ENCODE data around the gene PPM1F. TPM values are rescaled to one million over a fixed set of nuclear protein-coding genes. Genes with fewer than 3 reads are reported as not detected.

The PPM1F gene
- total RNA-seq, 2 experiments from 2014 or later, result 15.3 to 15.7 TPM

- H3K4me3 Mint-ChIP-seq, result no peak overlapping the region
- peaks cover 5% of the 10 kb centered on the region for H3K36me3 Mint-ChIP-seq (ENCODE audit: low read depth)
- CTCF ChIA-PET, result no interaction called here
- no peaks in the 10 kb centered on the region for H3K27me3 Mint-ChIP-seq (ENCODE audit: low read depth)
- no peak overlapping the region for H3K27ac Mint-ChIP-seq
- peaks cover 11% of the 10 kb centered on the region for H3K4me1 Mint-ChIP-seq (ENCODE audit: low read depth)
- ATAC-seq (no peak), DNase-seq (no peak)
- POLR2A ChIA-PET, result no interaction called here
- H3K9me3 Mint-ChIP-seq (ENCODE audit: insufficient read depth), result no peaks in the 10 kb centered on the region
These were observed 25.9 kb downstream of the PPM1F start for GRCh38 chr22:21926728-21927127.

GRCh38 chr22:21923163-21923561, 29.5 kb downstream of the PPM1F start:
- no peak overlapping the region for H3K4me3 Mint-ChIP-seq
- ChIA-PET CTCF (interaction anchor here (2.1 to 2.4 kb wide), 2 partner anchors 15 to 49 kb away, joined by 5 to 7 read pairs; no protein-coding TSS in a partner anchor), POLR2A (interaction anchor here (0.6 kb wide), 1 partner anchor 112 kb away, joined by 4 read pairs; no protein-coding TSS in a partner anchor)
- H3K9me3 Mint-ChIP-seq (ENCODE audit: insufficient read depth), result no peaks in the 10 kb centered on the region
- peaks cover 3% of the 10 kb centered on the region for H3K4me1 Mint-ChIP-seq (ENCODE audit: low read depth)
- no peaks in the 10 kb centered on the region for H3K36me3 Mint-ChIP-seq (ENCODE audit: low read depth)
- no peak for ATAC-seq
- no peak overlapping the region for H3K27ac Mint-ChIP-seq
- H3K27me3 Mint-ChIP-seq (ENCODE audit: low read depth), result no peaks in the 10 kb centered on the region
- DNase-seq, result no peak

- Mint-ChIP-seq H3K27ac (no peak overlapping the region), H3K4me1 (ENCODE audit: low read depth) (no peaks in the 10 kb centered on the region), H3K9me3 (ENCODE audit: insufficient read depth) (no peaks in the 10 kb centered on the region), H3K36me3 (ENCODE audit: low read depth) (no peaks in the 10 kb centered on the region), H3K4me3 (no peak overlapping the region), H3K27me3 (ENCODE audit: low read depth) (no peaks in the 10 kb centered on the region)
- POLR2A ChIA-PET, result no interaction called here
- ATAC-seq, result no peak
- CTCF ChIA-PET, result interaction anchor here (2.1 to 2.4 kb wide), 2 partner anchors 15 to 50 kb away, joined by 5 to 7 read pairs; no protein-coding TSS in a partner anchor
- no peak for DNase-seq
These were observed 30.1 kb downstream of the PPM1F start for GRCh38 chr22:21922370-21923162.

- POLR2A ChIA-PET, result interaction anchor here (0.5 kb wide), 1 partner anchor 264 kb away, joined by 3 read pairs; no protein-coding TSS in a partner anchor
- DNase-seq, result no peak
- no peak overlapping the region for H3K4me3 Mint-ChIP-seq
- CTCF ChIA-PET, result interaction anchor here (2.1 to 2.4 kb wide), 2 partner anchors 16 to 50 kb away, joined by 5 to 7 read pairs; no protein-coding TSS in a partner anchor
- H3K4me1 Mint-ChIP-seq (ENCODE audit: low read depth), result no peaks in the 10 kb centered on the region
- H3K27me3 Mint-ChIP-seq (ENCODE audit: low read depth), result no peaks in the 10 kb centered on the region
- H3K27ac Mint-ChIP-seq, result no peak overlapping the region
- H3K36me3 Mint-ChIP-seq (ENCODE audit: low read depth), result no peaks in the 10 kb centered on the region
- ATAC-seq, result no peak
- H3K9me3 Mint-ChIP-seq (ENCODE audit: insufficient read depth), result no peaks in the 10 kb centered on the region
These were observed 30.9 kb downstream of the PPM1F start for GRCh38 chr22:21921729-21922128.

GRCh38 chr22:21921184-21921721, 31.4 kb downstream of the PPM1F start:
- Mint-ChIP-seq H3K36me3 (ENCODE audit: low read depth) (no peaks in the 10 kb centered on the region), H3K4me3 (no peak overlapping the region), H3K27me3 (ENCODE audit: low read depth) (no peaks in the 10 kb centered on the region), H3K4me1 (ENCODE audit: low read depth) (no peaks in the 10 kb centered on the region), H3K27ac (no peak overlapping the region), H3K9me3 (ENCODE audit: insufficient read depth) (no peaks in the 10 kb centered on the region)
- DNase-seq (no peak), ATAC-seq (no peak)
- POLR2A ChIA-PET, result no interaction called here
- CTCF ChIA-PET, result interaction anchor here (2.1 kb wide), 1 partner anchor 16 kb away, joined by 7 read pairs; no protein-coding TSS in a partner anchor

GRCh38 chr22:21920341-21921183, 32.1 kb downstream of the PPM1F start:
- POLR2A ChIA-PET, result no interaction called here
- H3K9me3 Mint-ChIP-seq (ENCODE audit: insufficient read depth), result no peaks in the 10 kb centered on the region
- no peaks in the 10 kb centered on the region for H3K4me1 Mint-ChIP-seq (ENCODE audit: low read depth)
- no peak overlapping the region for H3K27ac Mint-ChIP-seq
- CTCF ChIA-PET, result no interaction called here
- H3K36me3 Mint-ChIP-seq (ENCODE audit: low read depth), result no peaks in the 10 kb centered on the region
- no peak for DNase-seq
- ATAC-seq, result no peak
- H3K4me3 Mint-ChIP-seq, result no peak overlapping the region
- no peaks in the 10 kb centered on the region for H3K27me3 Mint-ChIP-seq (ENCODE audit: low read depth)

- DNase-seq (no peak), ATAC-seq (no peak)
- no peaks in the 10 kb centered on the region for H3K4me1 Mint-ChIP-seq (ENCODE audit: low read depth)
- POLR2A ChIA-PET, result no interaction called here
- no peaks in the 10 kb centered on the region for H3K36me3 Mint-ChIP-seq (ENCODE audit: low read depth)
- CTCF ChIA-PET, result no interaction called here
- no peak overlapping the region for H3K27ac Mint-ChIP-seq
- H3K9me3 Mint-ChIP-seq (ENCODE audit: insufficient read depth), result no peaks in the 10 kb centered on the region
- no peak overlapping the region for H3K4me3 Mint-ChIP-seq
- H3K27me3 Mint-ChIP-seq (ENCODE audit: low read depth), result no peaks in the 10 kb centered on the region
These were observed 32.9 kb downstream of the PPM1F start for GRCh38 chr22:21919526-21920307.

GRCh38 chr22:21918466-21919185, 34.0 kb downstream of the PPM1F start:
- Mint-ChIP-seq H3K4me1 (ENCODE audit: low read depth) (no peaks in the 10 kb centered on the region), H3K27ac (no peak overlapping the region)
- no peak for DNase-seq

GRCh38 chr22:21917959-21918261, 34.7 kb downstream of the PPM1F start:
- CTCF ChIA-PET, result no interaction called here
- ATAC-seq, result no peak
- H3K4me1 Mint-ChIP-seq (ENCODE audit: low read depth), result no peaks in the 10 kb centered on the region
- DNase-seq, result no peak
- no peaks in the 10 kb centered on the region for H3K36me3 Mint-ChIP-seq (ENCODE audit: low read depth)
- H3K9me3 Mint-ChIP-seq (ENCODE audit: insufficient read depth), result no peaks in the 10 kb centered on the region
- no peaks in the 10 kb centered on the region for H3K27me3 Mint-ChIP-seq (ENCODE audit: low read depth)
- H3K4me3 Mint-ChIP-seq, result no peak overlapping the region
- H3K27ac Mint-ChIP-seq, result no peak overlapping the region
- POLR2A ChIA-PET, result no interaction called here

More at GRCh38 chr22:21918466-21919185, 34.0 kb downstream of the PPM1F start:
- H3K27me3 Mint-ChIP-seq (ENCODE audit: low read depth), result no peaks in the 10 kb centered on the region
- H3K4me3 Mint-ChIP-seq, result no peak overlapping the region
- CTCF ChIA-PET, result no interaction called here
- no peaks in the 10 kb centered on the region for H3K9me3 Mint-ChIP-seq (ENCODE audit: insufficient read depth)
- H3K36me3 Mint-ChIP-seq (ENCODE audit: low read depth), result no peaks in the 10 kb centered on the region
- POLR2A ChIA-PET, result no interaction called here
- no peak for ATAC-seq

- ChIA-PET POLR2A (no interaction called here), CTCF (interaction anchor here (2.8 kb wide), 1 partner anchor 21 kb away, joined by 7 read pairs; no protein-coding TSS in a partner anchor)
- no peaks in the 10 kb centered on the region for H3K27me3 Mint-ChIP-seq (ENCODE audit: low read depth)
- ATAC-seq (no peak), DNase-seq (no peak)
- H3K27ac Mint-ChIP-seq, result no peak overlapping the region
- no peaks in the 10 kb centered on the region for H3K36me3 Mint-ChIP-seq (ENCODE audit: low read depth)
- H3K9me3 Mint-ChIP-seq (ENCODE audit: insufficient read depth), result no peaks in the 10 kb centered on the region
- no peak overlapping the region for H3K4me3 Mint-ChIP-seq
- no peaks in the 10 kb centered on the region for H3K4me1 Mint-ChIP-seq (ENCODE audit: low read depth)
These were observed 35.3 kb downstream of the PPM1F start for GRCh38 chr22:21917181-21917958.
